ENCODE data around the gene GATAD2A.

GATAD2A gene

GRCh38 chr19:19432732-19433131 lies 27.3 kb downstream of the GATAD2A start:
- H3K4me1 ChIP-seq (ENCODE audit: insufficient read depth, low read length, poor library complexity, severe bottlenecking) = no peaks in the 10 kb centered on the region
- TF ChIP-seq CTCF (conservative IDR thresholded peaks at IDR 0.05; ENCODE audit: low read length) (no peak), EZH2phosphoT487 (IDR thresholded peaks at IDR 0.05; ENCODE audit: borderline replicate concordance) (no peak)
- no peak overlapping the region for H3K9ac ChIP-seq (ENCODE audit: low read depth, low read length, poor library complexity, severe bottlenecking)
- H3K4me3 ChIP-seq (ENCODE audit: low read length, poor library complexity, severe bottlenecking) = no peak overlapping the region
- no peaks in the 10 kb centered on the region for H3K27me3 ChIP-seq (ENCODE audit: insufficient read depth, low read length, poor library complexity, severe bottlenecking)
- H2AFZ ChIP-seq (ENCODE audit: low read length) = no peak overlapping the region
- H4K20me1 ChIP-seq (ENCODE audit: insufficient read depth, low read length, poor library complexity, severe bottlenecking) = peaks cover 64% of the 10 kb centered on the region
- H3K79me2 ChIP-seq (ENCODE audit: insufficient read depth, low read length) = peaks cover 100% of the 10 kb centered on the region
- H3K9me3 ChIP-seq (ENCODE audit: insufficient read depth, low read depth, low read length) = no peaks in the 10 kb centered on the region
- no peaks in the 10 kb centered on the region for H3F3A ChIP-seq (ENCODE audit: low read depth)
- no peak overlapping the region for H3K4me2 ChIP-seq (ENCODE audit: low read depth, low read length, poor library complexity, severe bottlenecking)
- no peaks in the 10 kb centered on the region for H3K9me2 ChIP-seq (replicated peaks; ENCODE audit: low read depth, low read length)
- peaks cover 28% of the 10 kb centered on the region; the same call in 1 of the 2 replicates for H3K36me3 ChIP-seq (ENCODE audit: insufficient read depth, low read length)

- Histone ChIP-seq H3K9me3 (ENCODE audit: insufficient read depth, low read depth, low read length) (no peaks in the 10 kb centered on the region), H3K79me2 (ENCODE audit: insufficient read depth, low read length) (peaks cover 100% of the 10 kb centered on the region), H4K20me1 (ENCODE audit: insufficient read depth, low read length, poor library complexity, severe bottlenecking) (peaks cover 64% of the 10 kb centered on the region), H3K36me3 (ENCODE audit: insufficient read depth, low read length) (peaks cover 29% of the 10 kb centered on the region; the same call in 1 of the 2 replicates), H3K9ac (ENCODE audit: low read depth, low read length, poor library complexity, severe bottlenecking) (no peak overlapping the region), H3K4me3 (ENCODE audit: low read length, poor library complexity, severe bottlenecking) (no peak overlapping the region), H3K9me2 (replicated peaks; ENCODE audit: low read depth, low read length) (no peaks in the 10 kb centered on the region), H3F3A (ENCODE audit: low read depth) (no peaks in the 10 kb centered on the region), H3K4me2 (ENCODE audit: low read depth, low read length, poor library complexity, severe bottlenecking) (no peak overlapping the region), H2AFZ (ENCODE audit: low read length) (no peak overlapping the region), H3K27me3 (ENCODE audit: insufficient read depth, low read length, poor library complexity, severe bottlenecking) (no peaks in the 10 kb centered on the region), H3K4me1 (ENCODE audit: insufficient read depth, low read length, poor library complexity, severe bottlenecking) (no peaks in the 10 kb centered on the region)
- no peak for TF ChIP-seq EZH2phosphoT487 (IDR thresholded peaks at IDR 0.05; ENCODE audit: borderline replicate concordance)
- no peak for TF ChIP-seq CTCF (conservative IDR thresholded peaks at IDR 0.05; ENCODE audit: low read length)
These were observed 28.3 kb downstream of the GATAD2A start for GRCh38 chr19:19433666-19434213.

- Histone ChIP-seq H4K20me1 (ENCODE audit: insufficient read depth, low read length, poor library complexity, severe bottlenecking) (peaks cover 62% of the 10 kb centered on the region), H3K79me2 (ENCODE audit: insufficient read depth, low read length) (peaks cover 100% of the 10 kb centered on the region), H3K27me3 (ENCODE audit: insufficient read depth, low read length, poor library complexity, severe bottlenecking) (no peaks in the 10 kb centered on the region), H3K4me1 (ENCODE audit: insufficient read depth, low read length, poor library complexity, severe bottlenecking) (no peaks in the 10 kb centered on the region), H3K36me3 (ENCODE audit: insufficient read depth, low read length) (peaks cover 30% of the 10 kb centered on the region; the same call in 1 of the 2 replicates), H3K9me3 (ENCODE audit: insufficient read depth, low read depth, low read length) (no peaks in the 10 kb centered on the region), H3K9me2 (replicated peaks; ENCODE audit: low read depth, low read length) (no peaks in the 10 kb centered on the region), H3K4me3 (ENCODE audit: low read length, poor library complexity, severe bottlenecking) (no peak overlapping the region), H3K9ac (ENCODE audit: low read depth, low read length, poor library complexity, severe bottlenecking) (no peak overlapping the region), H2AFZ (ENCODE audit: low read length) (no peak overlapping the region), H3K4me2 (ENCODE audit: low read depth, low read length, poor library complexity, severe bottlenecking) (no peak overlapping the region), H3F3A (ENCODE audit: low read depth) (no peaks in the 10 kb centered on the region)
- no peak for TF ChIP-seq CTCF (conservative IDR thresholded peaks at IDR 0.05; ENCODE audit: low read length)
- no peak for TF ChIP-seq EZH2phosphoT487 (IDR thresholded peaks at IDR 0.05; ENCODE audit: borderline replicate concordance)
These were observed 29.1 kb downstream of the GATAD2A start for GRCh38 chr19:19434483-19435045.

Data from Loucy (cell line).